GM19395 (cell line): ENCODE results near the gene COPG1.
"Not testable (repeated sequence)": the region's sequence is repeated elsewhere in the genome, so short reads cannot be mapped to it uniquely, and the experiment has no call there.

Experiments used
- ATAC-seq: cut with Tn5 transposase; IDR thresholded peaks from one replicate; pipeline ENCODE4 v1.9.1; 2021; ENCODE audit warnings: mild to moderate bottlenecking, moderate library complexity; ENCODE audit not compliant: unreplicated experiment

COPG1 gene

DNA sequence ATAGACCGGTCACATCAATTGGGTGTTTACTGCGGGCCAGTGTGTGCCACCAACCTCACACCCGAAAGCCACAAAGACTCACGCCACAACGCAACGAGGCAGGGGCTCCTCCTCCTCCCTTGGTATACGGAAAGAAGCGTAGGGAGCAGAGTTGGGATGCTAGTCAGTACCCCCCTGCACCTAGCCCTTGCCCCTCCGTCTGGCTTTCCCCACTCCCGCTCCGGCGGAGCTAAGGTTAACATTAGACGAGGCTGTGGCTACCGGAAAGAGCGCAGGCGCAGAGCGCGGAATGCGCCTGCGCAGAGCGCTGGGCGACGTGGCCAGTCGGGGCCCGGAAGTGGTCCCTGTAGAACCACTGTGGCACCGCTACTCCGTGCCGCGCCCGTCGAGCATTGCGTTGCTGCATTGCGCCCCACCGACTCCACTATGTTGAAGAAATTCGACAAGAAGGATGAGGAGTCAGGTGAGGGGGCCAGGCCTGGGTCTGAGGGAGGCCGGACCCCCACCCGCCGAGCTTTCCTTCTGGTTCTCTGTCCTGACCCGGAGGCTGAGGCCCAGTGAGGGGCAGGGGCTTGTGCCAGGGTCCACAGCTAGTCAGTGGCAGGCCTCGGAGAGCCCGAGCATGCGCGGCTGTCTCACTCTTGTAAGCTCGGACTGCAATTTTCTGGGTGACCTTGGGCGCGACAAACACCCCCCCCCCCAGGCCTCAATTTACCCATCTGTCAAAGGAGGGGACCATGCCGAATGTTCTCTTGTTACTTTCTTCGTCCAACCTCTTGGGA lies at the start of gene COPG1:
Gene COPG1 (plus strand): TSS at position 323 of the 782 bp plus-strand sequence. CDS start 104 bp downstream, at position 427.
- ATAC-seq = peak; percentile 80

DNA sequence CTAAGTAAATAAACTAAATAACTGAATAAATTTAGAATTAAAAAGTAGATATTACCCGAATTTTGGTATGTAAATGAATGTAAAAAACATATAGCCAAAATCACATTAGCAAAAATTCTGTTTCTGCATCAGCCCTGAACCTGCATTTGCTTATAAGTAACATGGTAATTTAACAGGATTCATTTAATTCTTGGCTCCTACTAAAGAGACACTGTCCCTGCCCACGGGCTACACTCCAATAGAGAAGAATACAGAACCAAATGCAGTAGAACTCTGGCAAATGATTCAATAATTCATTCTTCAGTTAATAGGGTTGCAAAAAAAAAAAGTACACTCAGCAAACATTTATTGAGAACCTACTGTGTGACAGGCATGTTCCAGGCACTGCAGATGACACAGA lies 44.9 kb upstream of the COPG1 start:
- ATAC-seq = no peak

GRCh38 chr3:129205109-129205832 lies 44.1 kb upstream of the COPG1 start:
- no peak for ATAC-seq

- ATAC-seq = no peak
These were observed 41.9 kb upstream of the COPG1 start for GRCh38 chr3:129207479-129207878.

DNA sequence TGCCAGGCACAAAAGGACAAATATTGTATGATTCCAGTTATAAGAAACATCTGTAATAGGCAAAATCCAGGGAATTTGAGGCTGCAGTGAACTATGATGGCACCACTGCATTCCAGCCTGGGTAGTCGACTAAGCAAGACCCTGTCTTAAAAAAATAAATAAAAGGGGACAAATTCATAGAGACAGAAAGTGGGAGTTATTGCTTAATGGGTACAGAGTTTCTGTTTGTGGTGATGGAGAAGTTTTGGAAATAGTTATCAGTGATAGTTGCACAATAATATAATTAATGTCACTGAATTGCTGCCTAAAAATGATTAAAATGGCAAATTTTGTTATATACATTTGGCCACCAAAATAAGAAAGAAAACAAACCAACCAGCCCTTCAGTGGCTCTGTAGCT lies 38.1 kb upstream of the COPG1 start:
- no peak for ATAC-seq

- no peak for ATAC-seq
These were observed 37.6 kb upstream of the COPG1 start for GRCh38 chr3:129211772-129212171.

GRCh38 chr3:129213238-129213637 lies 36.2 kb upstream of the COPG1 start:
- ATAC-seq = no peak

DNA sequence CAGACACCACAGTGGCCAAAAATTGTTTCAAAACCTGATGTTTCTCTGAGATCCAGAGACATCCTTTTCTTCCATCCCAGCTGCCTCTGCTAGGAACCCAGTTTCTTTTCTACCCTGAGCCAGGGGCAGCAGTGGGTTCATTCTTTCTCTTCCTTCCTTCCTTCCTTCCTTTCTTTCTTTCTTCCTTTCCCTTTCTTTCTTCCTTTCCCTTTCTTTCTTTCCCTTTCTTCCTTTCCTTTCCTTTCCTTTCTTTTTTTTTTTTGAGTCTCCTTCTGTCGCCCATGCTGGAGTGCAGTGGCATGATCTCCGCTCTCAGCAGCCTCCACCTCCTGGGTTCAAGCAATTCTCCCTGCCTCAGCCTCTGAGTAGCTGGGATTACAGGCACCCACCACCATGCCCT lies 30.7 kb upstream of the COPG1 start:
- ATAC-seq = no peak

DNA sequence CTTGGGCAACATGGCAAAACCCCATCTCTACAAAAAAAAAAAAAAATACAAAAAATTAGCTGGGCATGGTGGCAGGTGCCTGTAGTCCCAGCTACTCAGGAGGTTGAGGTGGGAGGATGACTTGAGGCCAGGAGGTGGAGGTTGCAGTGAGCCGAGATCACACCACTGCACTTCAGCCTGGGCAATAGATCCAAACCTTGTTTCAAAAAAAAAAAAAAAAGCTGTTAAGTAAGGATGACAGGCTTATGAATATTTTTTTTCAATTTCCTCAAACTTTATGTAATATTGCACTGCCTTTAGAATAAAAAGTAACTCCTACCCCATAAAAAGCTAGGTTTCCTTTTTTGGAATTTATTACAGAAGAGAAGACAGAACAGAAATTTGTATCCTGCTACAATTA lies 25.0 kb upstream of the COPG1 start:
- not testable (repeated sequence) for ATAC-seq

GRCh38 chr3:129224984-129225393 lies 24.4 kb upstream of the COPG1 start:
- ATAC-seq = no peak

DNA sequence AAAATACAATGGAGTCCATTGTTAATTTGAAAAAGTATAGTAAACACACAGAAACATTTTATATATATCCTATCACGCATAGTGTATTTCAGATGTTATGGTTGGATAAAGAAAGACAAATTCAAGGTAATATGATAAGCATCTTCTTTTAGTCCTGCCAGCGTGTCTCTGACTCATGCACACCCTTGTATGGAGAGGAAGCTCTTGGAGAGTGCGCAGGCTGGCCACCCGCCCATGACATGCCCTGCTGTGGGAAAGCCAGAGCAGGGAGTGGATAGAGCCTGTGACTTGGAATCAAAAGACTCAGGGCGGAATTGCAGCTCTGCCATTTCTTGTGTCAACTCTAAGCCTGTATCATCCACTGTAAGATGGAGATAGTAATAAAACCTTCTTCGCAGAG lies 23.0 kb upstream of the COPG1 start:
- no peak for ATAC-seq

DNA sequence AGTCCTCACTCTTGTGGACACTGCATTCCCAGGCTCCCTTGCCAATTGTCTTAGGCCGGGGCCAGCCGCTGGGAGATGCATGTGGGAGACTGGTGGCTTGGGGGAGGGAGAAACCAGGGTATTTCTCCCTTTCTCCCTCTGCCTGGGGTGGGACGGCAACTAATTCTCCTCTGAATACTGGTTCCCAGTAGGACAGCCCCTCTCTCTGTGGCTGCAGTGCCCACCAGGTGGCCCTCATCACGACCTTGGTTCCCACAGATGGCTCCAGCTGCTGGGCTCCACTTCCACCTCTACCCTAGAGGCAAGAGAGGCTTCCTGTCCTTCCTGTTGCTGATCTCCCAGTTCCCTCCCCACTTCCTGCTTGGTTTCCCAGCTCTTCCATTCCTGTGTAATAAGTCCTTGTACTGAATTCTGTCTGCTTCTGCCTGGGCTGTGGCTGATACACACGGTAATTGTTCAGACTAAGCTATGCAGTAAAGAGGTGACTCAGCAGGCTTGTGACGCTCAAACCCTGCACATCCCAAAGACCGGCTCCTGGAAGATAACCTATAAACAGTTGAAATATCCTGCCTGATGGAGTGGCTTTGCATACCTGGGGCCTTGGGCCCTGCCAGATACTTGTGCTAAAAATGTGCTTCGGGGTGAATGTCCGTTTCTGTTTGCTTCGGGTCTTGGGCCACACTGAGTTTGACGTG lies 20.4 kb upstream of the COPG1 start:
- ATAC-seq = no peak

DNA sequence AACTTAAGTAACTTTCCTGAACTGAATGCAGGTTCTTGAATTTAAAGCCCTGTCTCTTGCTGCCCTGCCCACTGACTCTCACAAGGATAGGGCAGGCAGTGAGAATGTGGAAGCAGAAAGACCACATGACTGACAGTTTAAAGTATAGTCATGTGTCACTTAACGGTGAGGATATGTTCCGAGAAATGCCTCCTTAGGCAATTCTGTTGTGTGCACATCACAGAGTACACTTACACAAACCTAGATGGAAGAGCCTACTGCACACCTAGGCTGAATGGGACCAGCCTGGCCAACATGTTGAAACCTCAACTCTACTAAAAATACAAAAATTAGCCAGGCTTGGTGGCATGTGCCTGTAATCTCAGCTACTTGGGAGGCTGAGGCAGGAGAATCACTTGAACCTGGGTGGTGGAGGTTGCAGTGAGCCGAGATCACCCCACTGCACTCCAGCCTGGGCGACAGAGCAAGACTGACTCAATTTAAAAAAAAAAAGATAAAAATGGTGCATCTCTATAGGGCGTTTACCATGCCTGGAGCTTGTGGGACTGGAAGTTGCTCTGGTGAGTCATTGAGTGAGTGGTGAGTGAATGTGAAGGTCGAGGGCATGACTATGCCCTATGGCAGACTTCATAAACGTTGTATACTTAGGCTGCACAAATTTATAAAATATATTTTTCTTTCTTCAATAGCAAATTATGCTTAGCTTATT lies 18.9 kb upstream of the COPG1 start:
- ATAC-seq = no peak

- no peak for ATAC-seq
These were observed 17.9 kb upstream of the COPG1 start for GRCh38 chr3:129231331-129232119.

DNA sequence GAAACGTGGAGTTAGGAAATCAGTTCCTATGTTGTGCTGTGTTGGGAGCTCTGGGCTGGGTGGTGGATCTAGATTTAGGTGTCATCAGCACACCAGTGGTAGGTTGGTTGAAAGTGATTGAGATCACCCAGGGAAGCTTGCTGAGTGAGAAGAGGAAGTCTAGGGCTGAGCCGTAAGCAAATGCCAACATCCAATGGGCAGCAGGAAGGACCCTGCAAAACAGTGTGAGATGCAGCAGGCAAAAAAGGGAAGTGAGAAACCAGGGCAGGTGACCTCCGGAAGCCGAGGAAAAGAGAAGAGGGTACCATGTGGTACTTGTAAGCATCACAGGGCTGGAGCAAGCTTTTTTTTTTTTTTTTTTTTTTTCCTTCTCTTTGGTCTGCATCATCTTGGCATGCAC lies 15.9 kb upstream of the COPG1 start:
- peak; percentile 90 for ATAC-seq

DNA sequence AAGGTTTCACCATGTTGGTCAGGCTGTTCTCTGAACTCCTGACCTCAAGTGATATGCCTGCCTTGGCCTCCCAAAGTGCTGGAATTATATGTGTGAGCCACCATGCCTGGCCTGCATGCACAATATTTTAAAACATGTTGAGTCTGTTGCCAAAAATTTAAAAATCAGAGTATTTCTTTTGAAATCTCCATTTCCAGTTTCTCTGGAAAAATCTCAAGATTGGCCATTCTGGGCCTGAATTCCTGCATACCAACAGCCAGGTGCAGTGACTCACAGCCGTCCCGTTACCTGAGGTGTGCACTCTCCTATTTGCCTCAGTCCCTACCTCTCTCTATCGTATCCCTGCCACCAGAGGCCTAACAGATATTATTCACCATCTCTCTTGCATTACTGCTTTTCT lies 15.0 kb upstream of the COPG1 start:
- no peak for ATAC-seq

DNA sequence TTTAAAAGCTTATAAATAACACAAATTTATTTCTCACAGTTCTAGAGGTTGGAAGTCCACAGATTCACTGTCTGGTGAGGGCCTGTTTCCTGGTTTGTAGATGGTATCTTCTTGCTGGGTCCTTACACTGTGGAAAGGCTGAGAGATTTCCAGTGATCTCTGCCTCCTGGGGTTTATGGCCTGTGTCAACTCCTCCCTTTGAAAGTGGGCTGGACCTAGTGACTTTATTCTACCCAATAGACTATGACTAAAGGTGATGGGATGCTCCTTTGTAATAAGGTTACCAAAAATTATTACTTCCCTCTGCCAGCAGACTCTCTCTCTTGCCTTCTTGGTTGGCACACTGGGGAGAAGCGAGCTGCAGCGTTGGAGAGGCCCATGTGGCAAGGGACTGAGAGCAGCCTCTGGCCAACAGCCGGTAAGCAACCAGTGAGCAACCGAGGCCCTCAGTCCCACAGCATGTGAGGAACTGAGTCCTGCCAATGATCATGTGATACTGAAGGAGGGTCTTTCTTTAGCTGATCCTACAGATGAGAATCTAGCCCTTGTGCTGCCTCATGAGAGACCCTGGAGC lies 14.0 kb upstream of the COPG1 start:
- no peak for ATAC-seq

- no peak for ATAC-seq
These were observed 10.3 kb upstream of the COPG1 start for GRCh38 chr3:129238945-129239705.

DNA sequence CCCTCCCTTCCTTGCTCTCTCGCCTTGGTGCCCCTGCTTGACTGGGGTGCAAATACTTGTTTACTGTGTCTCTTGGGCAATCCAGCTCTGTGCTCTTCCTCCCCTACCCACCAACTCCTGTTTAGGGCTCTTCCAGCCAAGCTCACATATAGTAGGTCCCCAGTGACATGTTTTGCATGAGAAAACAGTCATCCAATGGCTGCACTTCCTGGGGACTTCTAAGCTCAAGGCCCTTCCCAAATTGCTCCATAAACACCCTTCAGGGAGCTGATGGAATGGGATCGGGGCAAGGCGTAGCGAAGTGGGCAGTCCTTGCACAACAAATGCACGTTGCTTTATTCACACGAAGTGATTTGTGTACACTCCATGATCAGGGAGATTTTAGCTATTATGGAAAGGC lies 9.4 kb upstream of the COPG1 start:
- ATAC-seq = no peak
